CD4-positive, alpha-beta memory T cell (primary cell): Measurements from ENCODE around the gene RFT1. TPM values are rescaled to one million over a fixed set of nuclear protein-coding genes. Genes with fewer than 3 reads are reported as not detected.

Experiments used
- CTCF ChIA-PET: fragments of 350-600 bp; sonication (Branson Sonifier 250); formaldehyde crosslinking; loops from one replicate; lab custom pipeline; 2021; ENCODE audit warnings: inconsistent platforms; ENCODE audit not compliant: partially characterized antibody; lab: Charles Lee
- POLR2A ChIA-PET: fragments of 350-600 bp; sonication (Branson Sonifier 250); formaldehyde crosslinking; loops from one replicate; lab custom pipeline; 2021; ENCODE audit not compliant: partially characterized antibody; lab: Charles Lee
- DNase-seq, 5 donors: peaks; one replicate each; pipeline versions ENCODE4 v3.0.0 to v3.0.0-alpha.2; 2020 to 2022; ENCODE audit warnings: mixed read lengths in 1 of 5
- H3K27ac ChIP-seq: one replicate; pipeline ENCODE4 v1.7.0; 2013; ENCODE audit warnings: low read depth, low read length
- H3K27me3 ChIP-seq: 2 replicates; pipeline ENCODE4 v1.7.0; 2013; ENCODE audit warnings: mild to moderate bottlenecking, low read length, moderate library complexity; ENCODE audit not compliant: insufficient read depth
- H3K36me3 ChIP-seq: 2 replicates; pipeline ENCODE4 v1.7.0; 2013; ENCODE audit warnings: mild to moderate bottlenecking, low read length, moderate library complexity; ENCODE audit not compliant: insufficient read depth
- H3K4me1 ChIP-seq: 2 replicates; pipeline ENCODE4 v1.7.0; 2013; ENCODE audit warnings: mild to moderate bottlenecking, low read length, moderate library complexity; ENCODE audit not compliant: insufficient read depth
- H3K4me3 ChIP-seq, 2 donors: one replicate each; pipeline ENCODE4 v1.7.0; 2013; ENCODE audit warnings: low read length in 2 of 2, mild to moderate bottlenecking in 1 of 2
- H3K9me3 ChIP-seq, 2 donors: one replicate each; pipeline ENCODE4 v1.7.0; 2013; ENCODE audit warnings: low read length in 2 of 2, control low read depth in 1 of 2; ENCODE audit not compliant: control insufficient read depth in 1 of 2
- H3K27ac Mint-ChIP-seq, 7 donors: one replicate each; pipeline ENCODE4 v1.8.0; 2020 to 2021; ENCODE audit warnings: mixed read lengths in 7 of 7, mild to moderate bottlenecking in 6 of 7, inconsistent platforms in 3 of 7, moderate library complexity in 3 of 7
- H3K27me3 Mint-ChIP-seq, 2 donors: one replicate each; pipeline ENCODE4 v1.8.0; 2020 to 2021; ENCODE audit warnings: mixed read lengths in 2 of 2
- H3K36me3 Mint-ChIP-seq, 2 donors: one replicate each; pipeline ENCODE4 v1.8.0; 2020 to 2021; ENCODE audit warnings: mixed read lengths in 2 of 2, inconsistent platforms in 1 of 2, mild to moderate bottlenecking in 1 of 2
- H3K4me1 Mint-ChIP-seq, 4 donors: one replicate each; pipeline ENCODE4 v1.8.0; 2020 to 2021; ENCODE audit warnings: mixed read lengths in 4 of 4, mild to moderate bottlenecking in 1 of 4
- H3K4me3 Mint-ChIP-seq, 8 donors: one replicate each; pipeline ENCODE4 v1.8.0; 2020 to 2021; ENCODE audit warnings: mixed read lengths in 8 of 8, mild to moderate bottlenecking in 7 of 8, moderate library complexity in 6 of 8, inconsistent platforms in 3 of 8
- H3K9me3 Mint-ChIP-seq, 8 donors: one replicate each; pipeline ENCODE4 v1.8.0; 2020 to 2021; ENCODE audit warnings: mixed read lengths in 8 of 8, mild to moderate bottlenecking in 5 of 8, inconsistent platforms in 3 of 8, moderate library complexity in 1 of 8
- intact Hi-C: fragments of 100-400 bp; cut with micrococcal nuclease; formaldehyde crosslinking; loops from one replicate; pipeline ENCODE4 v1.15.1; 2023
- polyA plus RNA-seq, 2 donors: library from polyadenylated mRNA; unstranded; fragments of 300-500 nt; fragmentation: Illumina TruSeq; gene quantifications; one replicate each; pipeline ENCODE4 v1.2.3, GENCODE V29; 2021
- total RNA-seq, 2 experiments: library from RNA; stranded (reverse); gene quantifications; one replicate each; pipeline ENCODE4 v1.2.3, GENCODE V29; 2021

The RFT1 gene
- total and polyA plus RNA-seq, 4 experiments from 2014 or later: 21.2 to 28.4 (median 24.6) TPM

DNA sequence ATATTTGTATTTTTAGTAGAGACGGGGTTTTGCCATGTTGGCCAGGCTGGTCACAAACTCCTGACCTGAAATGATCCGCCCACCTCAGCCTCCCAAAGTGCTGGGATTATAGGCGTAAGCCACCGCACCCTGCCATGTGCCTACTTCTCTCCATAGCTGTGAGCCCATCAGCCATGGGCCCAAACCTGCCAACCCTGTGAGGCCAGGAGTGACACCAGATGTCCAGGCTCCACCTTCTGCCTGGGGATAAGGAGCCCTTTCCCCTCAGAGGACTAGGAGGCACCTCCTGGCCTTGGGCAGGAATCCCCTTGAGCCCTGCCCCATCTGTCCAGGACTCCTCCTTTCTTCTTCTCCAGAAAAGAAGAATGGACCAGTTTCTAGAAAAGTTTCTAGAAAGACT lies 14.2 kb upstream of the RFT1 start:
- Histone ChIP-seq H3K36me3 (no peaks in the 10 kb centered on the region), H3K9me3 (no peaks in the 10 kb centered on the region), H3K27ac (no peak overlapping the region), H3K4me1 (no peaks in the 10 kb centered on the region), H3K27me3 (no peaks in the 10 kb centered on the region), H3K4me3 (no peak overlapping the region)
- no peaks in the 10 kb centered on the region for H3K9me3 Mint-ChIP-seq
- no peaks in the 10 kb centered on the region for H3K4me1 Mint-ChIP-seq
- H3K27me3 Mint-ChIP-seq: no peaks in the 10 kb centered on the region
- POLR2A ChIA-PET: no interaction called here
- CTCF ChIA-PET: interaction anchor here (0.9 to 2.2 kb wide), 4 partner anchors 15 to 51 kb away, joined by 3 to 9 read pairs (median 4); no protein-coding TSS in a partner anchor
- no peak for DNase-seq
- no peak overlapping the region for H3K4me3 Mint-ChIP-seq
- H3K27ac Mint-ChIP-seq: no peak overlapping the region
- intact Hi-C loops: no loop called here
- no peaks in the 10 kb centered on the region for H3K36me3 Mint-ChIP-seq

- H3K4me3 Mint-ChIP-seq: no peak overlapping the region
- ChIA-PET POLR2A (no interaction called here), CTCF (interaction anchor here (1.2 to 1.7 kb wide), 2 partner anchors 11 to 50 kb away, joined by 3 to 7 read pairs; no protein-coding TSS in a partner anchor)
- Histone ChIP-seq H3K4me3 (no peak overlapping the region), H3K36me3 (no peaks in the 10 kb centered on the region), H3K9me3 (no peaks in the 10 kb centered on the region), H3K4me1 (no peaks in the 10 kb centered on the region), H3K27me3 (no peaks in the 10 kb centered on the region), H3K27ac (no peak overlapping the region)
- H3K27me3 Mint-ChIP-seq: no peaks in the 10 kb centered on the region
- H3K9me3 Mint-ChIP-seq: no peaks in the 10 kb centered on the region
- H3K36me3 Mint-ChIP-seq: no peaks in the 10 kb centered on the region
- H3K4me1 Mint-ChIP-seq: no peaks in the 10 kb centered on the region
- no peak for DNase-seq
- intact Hi-C loops: no loop called here
- no peak overlapping the region for H3K27ac Mint-ChIP-seq
Measured at GRCh38 chr3:53142986-53143385, 12.8 kb upstream of the RFT1 start.

DNA sequence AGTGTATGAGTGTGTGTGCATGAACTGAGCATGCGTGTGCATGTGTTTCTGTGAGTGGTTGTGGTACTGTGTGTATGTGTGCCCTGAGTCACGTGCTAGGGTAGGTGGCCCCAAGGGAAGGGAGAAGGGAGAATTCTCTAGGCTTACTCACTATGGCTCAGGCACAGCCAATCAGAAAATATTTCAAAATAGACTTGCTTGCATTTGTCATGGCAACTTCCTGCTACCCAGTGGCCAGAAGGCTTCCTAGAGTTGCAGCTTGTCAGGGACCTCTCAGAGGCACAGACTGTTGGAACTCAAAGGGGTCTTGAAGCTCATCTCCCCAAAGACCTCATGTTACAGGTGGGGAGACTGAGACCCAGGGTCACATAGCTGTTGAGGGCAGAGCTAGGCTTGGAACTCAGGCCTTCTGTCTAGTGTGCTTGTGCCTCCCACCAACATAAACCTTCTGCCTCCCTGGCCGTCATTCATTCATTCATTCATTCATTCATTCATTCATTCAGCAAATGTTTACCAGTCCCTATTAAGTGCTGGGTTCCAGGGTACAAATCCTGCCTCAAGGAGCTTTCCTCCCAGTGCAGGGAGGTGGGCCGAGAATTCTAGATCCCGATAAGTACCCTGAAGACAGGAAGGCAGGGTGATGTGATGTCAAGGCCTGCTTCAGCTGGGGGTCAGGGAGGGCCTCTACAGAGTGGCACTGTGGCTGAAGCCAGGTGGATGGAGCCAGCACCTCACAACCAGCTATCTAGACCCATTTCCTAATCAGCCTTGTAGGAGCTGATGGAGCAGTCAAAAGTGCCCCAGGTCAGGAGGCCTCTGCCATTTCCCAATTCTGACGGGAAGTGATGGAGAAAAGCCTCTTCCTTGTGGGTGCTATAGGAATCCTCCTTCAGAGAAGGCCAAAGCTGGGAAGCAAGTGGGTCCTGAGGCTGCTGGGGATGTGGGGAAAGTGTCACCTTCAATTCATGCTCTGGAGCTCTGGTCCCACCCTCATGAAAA lies 10.9 kb upstream of the RFT1 start:
- ChIA-PET CTCF (interaction anchor here (1.0 to 1.7 kb wide), 3 partner anchors 9 to 55 kb away, joined by 3 to 7 read pairs (median 6); no protein-coding TSS in a partner anchor), POLR2A (interaction anchor here (1.4 kb wide), 1 partner anchor 54 kb away, joined by 4 read pairs; no protein-coding TSS in a partner anchor)
- no peaks in the 10 kb centered on the region for H3K36me3 Mint-ChIP-seq
- no peak overlapping the region for H3K4me3 Mint-ChIP-seq
- H3K4me1 Mint-ChIP-seq: no peaks in the 10 kb centered on the region
- no peaks in the 10 kb centered on the region for H3K9me3 Mint-ChIP-seq
- H3K36me3 ChIP-seq: no peaks in the 10 kb centered on the region
- H3K4me3 ChIP-seq: no peak overlapping the region
- no peaks in the 10 kb centered on the region for H3K27me3 ChIP-seq
- intact Hi-C loops: no loop called here
- H3K27ac ChIP-seq: no peak overlapping the region
- no peaks in the 10 kb centered on the region for H3K27me3 Mint-ChIP-seq
- H3K4me1 ChIP-seq: no peaks in the 10 kb centered on the region
- no peaks in the 10 kb centered on the region for H3K9me3 ChIP-seq
- no peak overlapping the region for H3K27ac Mint-ChIP-seq
- no peak for DNase-seq

- no peak overlapping the region for H3K27ac Mint-ChIP-seq
- POLR2A ChIA-PET: interaction anchor here (1.4 kb wide), 1 partner anchor 55 kb away, joined by 4 read pairs; no protein-coding TSS in a partner anchor
- Histone ChIP-seq H3K4me1 (no peaks in the 10 kb centered on the region), H3K9me3 (no peaks in the 10 kb centered on the region), H3K4me3 (no peak overlapping the region), H3K27ac (no peak overlapping the region), H3K36me3 (no peaks in the 10 kb centered on the region), H3K27me3 (no peaks in the 10 kb centered on the region)
- no peaks in the 10 kb centered on the region for H3K36me3 Mint-ChIP-seq
- H3K4me1 Mint-ChIP-seq: no peaks in the 10 kb centered on the region
- H3K27me3 Mint-ChIP-seq: no peaks in the 10 kb centered on the region
- no peak overlapping the region for H3K4me3 Mint-ChIP-seq
- CTCF ChIA-PET: interaction anchor here (1.0 to 1.3 kb wide), 2 partner anchors 26 to 56 kb away, joined by 3 read pairs; no protein-coding TSS in a partner anchor
- peaks cover 0 to 1% (median 0%) of the 10 kb centered on the region in 8 donors for H3K9me3 Mint-ChIP-seq
- intact Hi-C loops: no loop called here
- DNase-seq: no peak
Measured at GRCh38 chr3:53139906-53140846, 9.9 kb upstream of the RFT1 start.

DNA sequence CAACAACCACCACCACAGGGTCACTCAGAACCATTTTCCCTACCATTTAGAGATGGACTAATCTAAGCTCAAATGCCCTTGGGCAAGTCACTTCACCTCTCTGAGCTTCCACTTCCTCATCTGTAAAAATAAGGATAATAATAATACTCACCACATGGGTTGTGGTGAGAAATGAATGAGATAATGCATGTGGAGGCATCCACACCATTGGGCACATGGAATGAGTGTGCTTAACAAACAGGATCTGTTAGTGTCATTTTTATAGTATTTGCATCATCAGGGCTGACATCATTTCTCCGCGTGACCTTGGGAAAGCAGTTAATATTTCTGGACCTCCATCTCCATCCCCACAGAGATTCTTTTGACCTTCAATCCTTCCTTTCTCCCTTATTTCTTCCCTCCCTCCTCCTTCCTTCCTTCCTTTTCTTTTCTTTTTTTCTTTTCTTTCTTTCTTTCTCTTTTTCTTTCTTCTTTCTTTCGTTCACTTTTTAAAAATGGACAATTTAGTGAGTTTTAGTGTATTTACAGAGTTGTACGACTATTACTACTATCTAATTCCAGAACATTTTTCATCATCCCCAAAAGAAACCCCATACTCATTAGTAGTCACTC lies 7.7 kb upstream of the RFT1 start:
- intact Hi-C loops: no loop called here
- Histone ChIP-seq H3K36me3 (no peaks in the 10 kb centered on the region), H3K9me3 (no peaks in the 10 kb centered on the region), H3K27me3 (no peaks in the 10 kb centered on the region), H3K27ac (no peak overlapping the region), H3K4me1 (no peaks in the 10 kb centered on the region), H3K4me3 (no peak overlapping the region)
- ChIA-PET CTCF (interaction anchor here (1.2 kb wide), 1 partner anchor 13 kb away, joined by 5 read pairs; no protein-coding TSS in a partner anchor), POLR2A (no interaction called here)
- peaks cover 0 to 1% (median 0%) of the 10 kb centered on the region in 8 donors for H3K9me3 Mint-ChIP-seq
- H3K27ac Mint-ChIP-seq: peak overlapping the region in 2 of 7 donors; percentile 5 to 23
- H3K4me1 Mint-ChIP-seq: no peaks in the 10 kb centered on the region
- H3K4me3 Mint-ChIP-seq: no peak overlapping the region
- H3K36me3 Mint-ChIP-seq: no peaks in the 10 kb centered on the region
- DNase-seq: no peak
- no peaks in the 10 kb centered on the region for H3K27me3 Mint-ChIP-seq

GRCh38 chr3:53137221-53137620 lies 7.0 kb upstream of the RFT1 start:
- no peaks in the 10 kb centered on the region for H3K36me3 ChIP-seq
- H3K36me3 Mint-ChIP-seq: no peaks in the 10 kb centered on the region
- H3K27ac ChIP-seq: no peak overlapping the region
- H3K4me3 Mint-ChIP-seq: no peak overlapping the region
- H3K4me3 ChIP-seq: no peak overlapping the region
- H3K4me1 ChIP-seq: no peaks in the 10 kb centered on the region
- H3K27me3 ChIP-seq: no peaks in the 10 kb centered on the region
- H3K27me3 Mint-ChIP-seq: no peaks in the 10 kb centered on the region
- DNase-seq: no peak
- POLR2A ChIA-PET: no interaction called here
- H3K9me3 ChIP-seq: no peaks in the 10 kb centered on the region
- CTCF ChIA-PET: interaction anchor here (0.6 to 1.2 kb wide), 4 partner anchors 12 to 59 kb away, joined by 3 to 5 read pairs (median 3); no protein-coding TSS in a partner anchor
- peaks cover 0 to 1% (median 0%) of the 10 kb centered on the region in 8 donors for H3K9me3 Mint-ChIP-seq
- intact Hi-C loops: no loop called here
- peaks cover 0 to 2% (median 0%) of the 10 kb centered on the region in 4 donors for H3K4me1 Mint-ChIP-seq
- no peak overlapping the region for H3K27ac Mint-ChIP-seq
